H1 (cell line): ENCODE data around the gene GPX6. TPM values are rescaled to one million over a fixed set of nuclear protein-coding genes. Genes with fewer than 3 reads are reported as not detected.

Source experiments
- CTCF ChIA-PET: fragments of 300-600 bp; sonication (Branson Sonifier 250); formaldehyde crosslinking; loops from one replicate; lab custom pipeline; 2021; ENCODE audit not compliant: partially characterized antibody; lab: Charles Lee
- POLR2A ChIA-PET: fragments of 300-600 bp; sonication (Branson Sonifier 250); formaldehyde crosslinking; loops from one replicate; lab custom pipeline; 2021; ENCODE audit warnings: inconsistent platforms; ENCODE audit not compliant: partially characterized antibody; lab: Charles Lee
- DNase-seq, 2 experiments: peaks; one replicate each; pipeline versions ENCODE4 v3.0.0 to v3.0.0-alpha.2; 2010 to 2022; ENCODE audit warnings: low spot score in 2 of 2, low read depth in 1 of 2, mixed read lengths in 1 of 2
- FAIRE-seq: peaks from 2 replicates; lab custom pipeline; 2011; peaks lifted over from hg19 to GRCh38; lab: Jason Lieb, UNC
- H2AFZ ChIP-seq: 2 replicates; pipeline ENCODE4 v1.8.1; 2012; ENCODE audit warnings: low read length, inconsistent platforms
- H2AK5ac ChIP-seq: 2 replicates; pipeline ENCODE4 v1.6.1; 2013; ENCODE audit warnings: low read depth, low read length
- H2BK120ac ChIP-seq: replicated peaks from 2 replicates; pipeline ENCODE3; 2013; ENCODE audit warnings: low read depth, low read length, inconsistent platforms
- H2BK12ac ChIP-seq: 2 replicates; pipeline ENCODE4 v1.6.1; 2013; ENCODE audit warnings: low read depth, low read length
- H2BK15ac ChIP-seq: 2 replicates; pipeline ENCODE4 v1.6.1; 2013; ENCODE audit warnings: low read length
- H2BK20ac ChIP-seq: 2 replicates; pipeline ENCODE4 v1.6.1; 2013; ENCODE audit warnings: low read length
- H2BK5ac ChIP-seq: 2 replicates; pipeline ENCODE4 v1.6.1; 2013; ENCODE audit warnings: low read depth, low read length
- H3K14ac ChIP-seq: 2 replicates; pipeline ENCODE4 v1.6.1; 2013; ENCODE audit warnings: inconsistent platforms; ENCODE audit not compliant: insufficient read length
- H3K18ac ChIP-seq: 2 replicates; pipeline ENCODE4 v1.6.1; 2013; ENCODE audit warnings: low read length; ENCODE audit errors: extremely low read depth
- H3K23ac ChIP-seq: 2 replicates; pipeline ENCODE4 v1.6.1; 2013; ENCODE audit warnings: inconsistent platforms; ENCODE audit not compliant: insufficient read length
- H3K23me2 ChIP-seq: 2 replicates; pipeline ENCODE4 v1.6.1; 2013; ENCODE audit warnings: low read depth, low read length
- H3K27ac ChIP-seq: 2 replicates; pipeline ENCODE4 v1.6.1; 2011; ENCODE audit warnings: low read depth, low read length, inconsistent platforms
- H3K27me3 ChIP-seq, 4 experiments: replicated peaks in 1 of 4; 1 replicate in 1 of 4; 2 replicates in 3 of 4; pipeline versions ENCODE4 v1.6.1 to v1.8.1; 2011 to 2013; ENCODE audit warnings: low read length in 3 of 4, mild to moderate bottlenecking in 3 of 4, inconsistent platforms in 2 of 4, mixed read lengths in 2 of 4, moderate library complexity in 1 of 4; ENCODE audit not compliant: control insufficient read depth in 3 of 4, insufficient read depth in 3 of 4; ENCODE audit errors: extremely low read depth in 1 of 4
- H3K36me3 ChIP-seq, 4 experiments: 2 replicates each; pipeline versions ENCODE4 v1.6.1 to v1.8.1; 2011 to 2013; ENCODE audit warnings: mild to moderate bottlenecking in 4 of 4, low read length in 3 of 4, moderate library complexity in 2 of 4, control low read depth in 1 of 4, inconsistent platforms in 1 of 4; ENCODE audit not compliant: insufficient read depth in 4 of 4, control insufficient read depth in 2 of 4
- H3K4ac ChIP-seq: replicated peaks from 2 replicates; pipeline ENCODE3; 2013; ENCODE audit warnings: low read length, low read depth, mixed read lengths, inconsistent platforms; ENCODE audit not compliant: insufficient read length
- H3K4me1 ChIP-seq, 4 experiments: replicated peaks in 1 of 4; 1 replicate in 1 of 4; 2 replicates in 3 of 4; pipeline versions ENCODE4 v1.6.1 to v1.8.1; 2011 to 2013; ENCODE audit warnings: low read length in 3 of 4, inconsistent platforms in 2 of 4, mixed read lengths in 1 of 4; ENCODE audit not compliant: insufficient read depth in 4 of 4, control insufficient read depth in 3 of 4
- H3K4me2 ChIP-seq, 2 experiments: 2 replicates each; pipeline versions ENCODE4 v1.6.1 to v1.8.1; 2011 to 2013; ENCODE audit warnings: low read depth in 2 of 2, low read length in 2 of 2, control low read depth in 1 of 2, inconsistent platforms in 1 of 2, mild to moderate bottlenecking in 1 of 2; ENCODE audit not compliant: insufficient read depth in 1 of 2
- H3K4me3 ChIP-seq, 4 experiments: fragments of 200-600, 300-600 bp in 1 of 4; sonication (generic), shearing (Covaris generic), sonication (Bioruptor Twin) in 1 of 4; 2 replicates each; pipeline versions ENCODE4 v1.5.1 to v1.8.1; 2011 to 2016; ENCODE audit warnings: low read length in 4 of 4, low read depth in 3 of 4, control low read depth in 2 of 4, inconsistent platforms in 2 of 4, mild to moderate bottlenecking in 2 of 4, mixed read lengths in 1 of 4, moderate library complexity in 1 of 4; ENCODE audit not compliant: insufficient read depth in 2 of 4; ENCODE audit errors: extremely low read depth in 1 of 4
- H3K56ac ChIP-seq: replicated peaks from 2 replicates; pipeline ENCODE3; 2013; ENCODE audit warnings: low read depth, mild to moderate bottlenecking, mixed read lengths, low read length, inconsistent platforms; ENCODE audit not compliant: insufficient read length
- H3K79me1 ChIP-seq: 2 replicates; pipeline ENCODE4 v1.6.1; 2013; ENCODE audit warnings: low read depth, low read length, control low read depth
- H3K79me2 ChIP-seq, 2 experiments: 2 replicates each; pipeline versions ENCODE4 v1.6.1 to v1.8.1; 2012 to 2013; ENCODE audit warnings: low read length in 2 of 2, mild to moderate bottlenecking in 2 of 2, inconsistent platforms in 1 of 2; ENCODE audit not compliant: insufficient read depth in 2 of 2, control insufficient read depth in 1 of 2
- H3K9ac ChIP-seq, 4 experiments: replicated peaks in 1 of 4; 1 replicate in 1 of 4; 2 replicates in 3 of 4; pipeline versions ENCODE4 v1.6.1 to v1.8.1; 2011 to 2013; ENCODE audit warnings: low read depth in 3 of 4, low read length in 3 of 4, control low read depth in 2 of 4, mild to moderate bottlenecking in 2 of 4, moderate library complexity in 2 of 4, inconsistent platforms in 1 of 4; ENCODE audit errors: extremely low read depth in 1 of 4
- H3K9me3 ChIP-seq, 2 experiments: 2 replicates each; pipeline versions ENCODE4 v1.6.1 to v1.8.1; 2012 to 2013; ENCODE audit warnings: mild to moderate bottlenecking in 2 of 2, moderate library complexity in 2 of 2, control low read depth in 1 of 2, inconsistent platforms in 1 of 2, low read depth in 1 of 2, low read length in 1 of 2, mixed read lengths in 1 of 2; ENCODE audit not compliant: insufficient read depth in 2 of 2
- H4K20me1 ChIP-seq, 2 experiments: replicated peaks in 1 of 2; 2 replicates each; pipeline versions ENCODE3 to v1.8.1; 2011 to 2013; ENCODE audit warnings: inconsistent platforms in 2 of 2, low read length in 2 of 2, mild to moderate bottlenecking in 1 of 2; ENCODE audit not compliant: insufficient read depth in 2 of 2, control insufficient read depth in 1 of 2
- H4K5ac ChIP-seq: 2 replicates; pipeline ENCODE4 v1.6.1; 2013; ENCODE audit warnings: low read length, low read depth, mixed read lengths, inconsistent platforms; ENCODE audit not compliant: insufficient read length
- H4K8ac ChIP-seq: 2 replicates; pipeline ENCODE4 v1.8.0; 2013; ENCODE audit warnings: mild to moderate bottlenecking, moderate library complexity, low read length, inconsistent platforms; ENCODE audit not compliant: insufficient read depth; ENCODE audit errors: extremely low read depth
- H4K91ac ChIP-seq: replicated peaks from 2 replicates; pipeline ENCODE3; 2013; ENCODE audit warnings: low read length, mixed read lengths, inconsistent platforms; ENCODE audit not compliant: insufficient read length
- CHD1 ChIP-seq: IDR thresholded peaks from 2 replicates; pipeline ENCODE4 v1.6.1; 2012; ENCODE audit warnings: low read depth, low read length, improper control_type of control experiment
- CREB1 ChIP-seq: IDR thresholded peaks from 2 replicates; pipeline ENCODE4 v1.6.1; 2012; ENCODE audit warnings: inconsistent platforms
- JUN ChIP-seq: IDR thresholded peaks from 2 replicates; pipeline ENCODE4 v1.6.1; 2011; ENCODE audit warnings: low read depth, mild to moderate bottlenecking, improper control_type of control experiment, low read length
- JUND ChIP-seq: IDR thresholded peaks from 2 replicates; pipeline ENCODE4 v1.6.1; 2011; ENCODE audit warnings: mild to moderate bottlenecking, improper control_type of control experiment, low read length
- KDM5A ChIP-seq: fragments of 200-600 bp; IDR thresholded peaks from 2 replicates; pipeline ENCODE4 v1.7.1; 2012; ENCODE audit warnings: mild to moderate bottlenecking, low read length, inconsistent platforms, mixed read lengths
- POLR2A ChIP-seq, 2 experiments: IDR thresholded peaks; 1 replicate in 1 of 2; 2 replicates in 1 of 2; pipeline ENCODE4 v1.6.1; 2011; ENCODE audit warnings: low read depth in 2 of 2, low read length in 2 of 2, mild to moderate bottlenecking in 2 of 2; ENCODE audit errors: control extremely low read depth in 1 of 2
- POLR2AphosphoS5 ChIP-seq: IDR thresholded peaks from 2 replicates; pipeline ENCODE4 v1.6.1; 2011; ENCODE audit warnings: low read depth, low read length
- RAD21 ChIP-seq, 2 experiments: IDR thresholded peaks in 1 of 2; conservative IDR thresholded peaks in 1 of 2; 2 replicates each; pipeline ENCODE4 v1.6.1; 2011; ENCODE audit warnings: low read depth in 2 of 2, low read length in 2 of 2, improper control_type of control experiment in 1 of 2, inconsistent platforms in 1 of 2, mild to moderate bottlenecking in 1 of 2, moderate library complexity in 1 of 2
- RFX5 ChIP-seq: IDR thresholded peaks from 2 replicates; pipeline ENCODE4 v1.6.1; 2011; ENCODE audit warnings: low read depth, low read length, improper control_type of control experiment, borderline replicate concordance
- RXRA ChIP-seq: IDR thresholded peaks from 2 replicates; pipeline ENCODE4 v1.6.1; 2011; ENCODE audit warnings: low read depth, mild to moderate bottlenecking, low read length, moderate library complexity; ENCODE audit not compliant: insufficient read depth
- SIN3A ChIP-seq, 2 experiments: IDR thresholded peaks in 1 of 2; conservative IDR thresholded peaks in 1 of 2; 2 replicates each; pipeline ENCODE4 v1.6.1; 2011 to 2012; ENCODE audit warnings: low read length in 2 of 2, improper control_type of control experiment in 1 of 2, low read depth in 1 of 2, mild to moderate bottlenecking in 1 of 2
- SRF ChIP-seq: IDR thresholded peaks from 2 replicates; pipeline ENCODE4 v1.6.1; 2011; ENCODE audit warnings: mild to moderate bottlenecking, low read depth, low read length, moderate library complexity
- SUZ12 ChIP-seq: fragments of 200-600 bp; sonication (generic); IDR thresholded peaks from 2 replicates; pipeline ENCODE4 v1.6.1; 2012; ENCODE audit warnings: mild to moderate bottlenecking, inconsistent platforms, low read length, moderate library complexity, mixed read lengths
- TBP ChIP-seq: IDR thresholded peaks from 2 replicates; pipeline ENCODE4 v1.6.1; 2011; ENCODE audit warnings: low read depth, low read length, improper control_type of control experiment
- ZNF274 ChIP-seq: IDR thresholded peaks from 2 replicates; pipeline ENCODE4 v1.7.0; 2012; ENCODE audit warnings: low read length, borderline replicate concordance; ENCODE audit errors: extremely low read depth
- WGBS, 2 experiments: shearing (Covaris generic) in 1 of 2; methylation state at CpG; one replicate each; pipeline versions ENCODE4 v1.1.6 to v1.1.7; 2013 to 2015; ENCODE audit warnings: low lambda C conversion rate in 2 of 2, mixed read lengths in 2 of 2, inconsistent platforms in 1 of 2, low coverage in 1 of 2, missing lambda C conversion rate in 1 of 2; ENCODE audit not compliant: insufficient replicate concordance in 2 of 2, insufficient coverage in 1 of 2, insufficient read length in 1 of 2; ENCODE audit errors: extremely low coverage in 1 of 2, missing lambda C conversion rate in 1 of 2; 5-methylcytosine and 5-hydroxymethylcytosine counted together
- polyA plus RNA-seq, 7 experiments: library from polyadenylated mRNA; depleted of rRNA in 3 of 7; stranded (reverse) in 5 of 7; unstranded in 2 of 7; fragments of >200 nt in 5 of 7; fragments of 200-250 nt in 2 of 7; gene quantifications; 1 replicate in 5 of 7; 2 replicates in 1 of 7; 4 replicates in 1 of 7; pipeline versions ENCODE4 v1.2.1 to v1.2.3, GENCODE V29; 2011 to 2013; ENCODE audit warnings: missing spikeins in 2 of 7, mixed read lengths in 2 of 7
- total RNA-seq: library from RNA; stranded (reverse); fragmentation: NEBNext Ultra II Directional; extraction: Animal tissue kit (Norgen Biotek cat#: 25700); gene quantifications from 2 replicates; pipeline ENCODE4 v1.2.1, GENCODE V29; 2021

Gene GPX6
- total and polyA plus RNA-seq, 2 of the 8 experiments (the other 6 are each of a cell fraction or from before 2014, with no cell fraction given): not detected

DNA sequence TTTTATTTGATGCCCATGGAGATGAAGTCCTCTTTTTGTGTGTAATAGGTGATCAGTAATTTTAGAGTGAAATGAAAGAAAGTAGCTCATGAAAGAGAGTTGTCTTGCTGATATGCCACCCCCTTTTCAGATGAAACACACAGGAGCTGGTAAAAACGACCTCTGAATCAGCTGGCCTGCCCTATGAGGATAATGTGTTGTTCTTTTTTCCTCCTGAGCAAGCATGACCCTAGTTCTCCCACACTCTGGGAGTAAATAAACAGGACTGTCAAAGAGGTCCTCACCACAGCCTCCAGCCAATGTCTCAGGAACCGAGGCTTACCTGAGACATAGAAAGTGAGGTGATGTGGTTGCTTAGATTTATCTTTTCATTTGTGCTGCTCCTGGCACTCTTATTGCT lies 39.5 kb upstream of the GPX6 start:
- FAIRE-seq (no peak), DNase-seq (no peak)
- no peak overlapping the region for H3K27ac ChIP-seq
- H2AFZ ChIP-seq: no peak overlapping the region
- H2BK15ac ChIP-seq: no peak overlapping the region
- no peak overlapping the region for H4K8ac ChIP-seq
- H2BK120ac ChIP-seq: no peak overlapping the region
- H3K4me1 ChIP-seq: peaks cover 0 to 6% (median 3%) of the 10 kb centered on the region in 4 experiments; a peak in 3 of 7 replicates
- no peaks in the 10 kb centered on the region for H4K20me1 ChIP-seq
- H4K5ac ChIP-seq: no peak overlapping the region
- H2BK20ac ChIP-seq: no peak overlapping the region
- no peak overlapping the region for H3K9ac ChIP-seq
- POLR2A ChIA-PET: interaction anchor here (0.9 to 1.3 kb wide), 3 partner anchors 12 to 34 kb away, joined by 3 to 7 read pairs (median 4); no protein-coding TSS in a partner anchor
- H3K14ac ChIP-seq: no peak overlapping the region
- peaks cover 2% of the 10 kb centered on the region; the same call in 1 of the 2 replicates for H3K23me2 ChIP-seq
- no peaks in the 10 kb centered on the region for H3K36me3 ChIP-seq
- CTCF ChIA-PET: interaction anchor here (1.0 to 1.3 kb wide), 2 partner anchors 12 to 29 kb away, joined by 3 to 4 read pairs; no protein-coding TSS in a partner anchor
- H2BK5ac ChIP-seq: no peak overlapping the region
- H3K4ac ChIP-seq: no peak overlapping the region
- no peak overlapping the region for H4K91ac ChIP-seq
- no peak overlapping the region; a peak in 1 of 4 replicates for H3K4me2 ChIP-seq
- no peak overlapping the region for H3K56ac ChIP-seq
- H2AK5ac ChIP-seq: no peak overlapping the region
- peaks cover 1 to 32% (median 20%) of the 10 kb centered on the region in 4 experiments for H3K27me3 ChIP-seq
- no peaks in the 10 kb centered on the region for H3K9me3 ChIP-seq
- no peak overlapping the region for H3K23ac ChIP-seq
- H2BK12ac ChIP-seq: no peak overlapping the region
- no peaks in the 10 kb centered on the region for H3K79me1 ChIP-seq
- H3K18ac ChIP-seq: no peak overlapping the region
- no peaks in the 10 kb centered on the region for H3K79me2 ChIP-seq
- H3K4me3 ChIP-seq: no peak overlapping the region
- WGBS, 2 experiments: 66% methylated on average over 2 of the region's 2 CpGs; no CpG with 5 or more reads in 1 of the 2 experiments
- TF ChIP-seq POLR2A (IDR thresholded peaks at IDR 0.05; ENCODE audit: control extremely low read depth in 1 of 2, low read depth in 2 of 2, low read length in 2 of 2) (no peak), SUZ12 (no peak), JUN (no peak), SIN3A (conservative IDR thresholded peaks at IDR 0.05 in 1 of 2, IDR thresholded peaks at IDR 0.05 in 1 of 2; ENCODE audit: low read depth in 1 of 2, low read length in 2 of 2) (no peak), ZNF274 (no peak), TBP (no peak), RAD21 (IDR thresholded peaks at IDR 0.05 in 1 of 2, conservative IDR thresholded peaks at IDR 0.05 in 1 of 2; ENCODE audit: low read depth in 2 of 2, low read length in 2 of 2) (no peak), KDM5A (no peak), RFX5 (no peak), CHD1 (no peak), JUND (no peak), RXRA (no peak), SRF (no peak), CREB1 (no peak), POLR2AphosphoS5 (no peak)
